Measurements from ENCODE around the gene DGKI.

DGKI gene

DNA sequence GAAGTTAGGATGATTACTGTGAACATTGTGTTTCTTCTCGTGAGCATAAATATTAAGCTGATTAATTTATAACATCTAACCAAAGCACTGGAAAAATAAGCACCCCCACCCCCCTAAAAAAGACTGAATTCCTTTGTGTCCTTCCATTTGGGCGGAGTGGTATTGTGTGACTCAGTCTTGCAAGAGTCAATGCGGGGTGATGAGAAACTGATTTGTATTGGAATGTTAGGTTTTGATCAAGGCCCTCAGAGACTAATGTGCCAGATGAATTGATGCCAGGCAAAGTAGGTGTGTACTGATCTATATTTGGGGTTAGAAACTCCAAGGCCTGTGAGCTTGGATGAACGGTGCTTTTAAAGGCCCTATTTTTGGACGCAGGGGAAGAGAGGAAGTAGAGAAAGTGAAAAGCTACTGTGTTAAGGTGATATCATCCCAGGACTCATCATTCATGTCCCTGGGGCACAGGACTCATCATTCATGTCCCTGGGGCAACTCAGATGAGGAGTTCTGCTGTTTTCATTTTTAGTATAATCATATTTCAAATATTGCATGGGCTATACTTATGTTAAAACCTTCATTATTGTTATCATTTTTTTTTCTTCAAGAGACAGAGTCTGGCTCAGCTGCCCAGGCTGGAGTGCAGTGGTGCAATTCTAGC, 442.0 kb downstream of the DGKI start:
- Histone ChIP-seq H3K4me2 (ENCODE audit: low read depth, low read length, poor library complexity, severe bottlenecking) (no peak overlapping the region), H3K79me2 (ENCODE audit: insufficient read depth, low read length) (no peaks in the 10 kb centered on the region), H4K20me1 (ENCODE audit: low read depth, low read length) (no peaks in the 10 kb centered on the region), H3K9me3 (ENCODE audit: insufficient read depth, low read length) (no peaks in the 10 kb centered on the region), H2AFZ (ENCODE audit: low read depth, low read length, severe bottlenecking) (no peak overlapping the region), H3F3A (ENCODE audit: insufficient read depth) (no peaks in the 10 kb centered on the region), H3K4me3 (ENCODE audit: insufficient read depth, low read length, poor library complexity, severe bottlenecking) (no peak overlapping the region), H3K9ac (ENCODE audit: low read length) (no peak overlapping the region), H3K27ac (ENCODE audit: low read depth, low read length) (no peak overlapping the region), H3K36me3 (ENCODE audit: low read length) (no peaks in the 10 kb centered on the region), H3K27me3 (ENCODE audit: low read length) (no peaks in the 10 kb centered on the region), H3K9me2 (replicated peaks; ENCODE audit: insufficient read depth, low read length) (no peaks in the 10 kb centered on the region)
- TF ChIP-seq EZH2phosphoT487 (conservative IDR thresholded peaks at IDR 0.05; ENCODE audit: low read length) = no peak
- TF ChIP-seq, protein P1, sequence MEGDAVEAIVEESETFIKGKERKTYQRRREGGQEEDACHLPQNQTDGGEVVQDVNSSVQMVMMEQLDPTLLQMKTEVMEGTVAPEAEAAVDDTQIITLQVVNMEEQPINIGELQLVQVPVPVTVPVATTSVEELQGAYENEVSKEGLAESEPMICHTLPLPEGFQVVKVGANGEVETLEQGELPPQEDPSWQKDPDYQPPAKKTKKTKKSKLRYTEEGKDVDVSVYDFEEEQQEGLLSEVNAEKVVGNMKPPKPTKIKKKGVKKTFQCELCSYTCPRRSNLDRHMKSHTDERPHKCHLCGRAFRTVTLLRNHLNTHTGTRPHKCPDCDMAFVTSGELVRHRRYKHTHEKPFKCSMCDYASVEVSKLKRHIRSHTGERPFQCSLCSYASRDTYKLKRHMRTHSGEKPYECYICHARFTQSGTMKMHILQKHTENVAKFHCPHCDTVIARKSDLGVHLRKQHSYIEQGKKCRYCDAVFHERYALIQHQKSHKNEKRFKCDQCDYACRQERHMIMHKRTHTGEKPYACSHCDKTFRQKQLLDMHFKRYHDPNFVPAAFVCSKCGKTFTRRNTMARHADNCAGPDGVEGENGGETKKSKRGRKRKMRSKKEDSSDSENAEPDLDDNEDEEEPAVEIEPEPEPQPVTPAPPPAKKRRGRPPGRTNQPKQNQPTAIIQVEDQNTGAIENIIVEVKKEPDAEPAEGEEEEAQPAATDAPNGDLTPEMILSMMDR (IDR thresholded peaks at IDR 0.05; ENCODE audit: insufficient read depth, low read length, poor library complexity, severe bottlenecking) = no peak

DNA sequence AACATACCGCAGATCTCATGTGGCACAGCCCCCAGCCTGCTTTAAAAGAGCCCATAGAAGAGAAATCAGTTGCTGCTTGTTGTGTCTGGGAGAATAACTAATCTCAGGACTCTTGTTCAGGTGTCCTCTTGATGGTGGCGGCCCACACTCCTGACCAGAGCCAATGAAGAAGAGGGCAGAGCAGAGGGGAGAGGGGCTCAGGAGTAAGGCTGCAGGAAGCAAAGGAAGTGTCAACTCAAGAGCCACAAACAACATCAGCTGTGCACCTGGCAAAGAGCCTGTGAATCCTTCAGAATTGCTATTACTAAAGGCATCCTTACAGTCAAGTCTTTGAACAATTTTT, 443.4 kb downstream of the DGKI start:
- H3K27ac ChIP-seq (ENCODE audit: low read depth, low read length) = no peak overlapping the region
- H3K9me3 ChIP-seq (ENCODE audit: insufficient read depth, low read length) = no peaks in the 10 kb centered on the region
- no peak overlapping the region for H2AFZ ChIP-seq (ENCODE audit: low read depth, low read length, severe bottlenecking)
- H3K9me2 ChIP-seq (replicated peaks; ENCODE audit: insufficient read depth, low read length) = no peaks in the 10 kb centered on the region
- H3K4me3 ChIP-seq (ENCODE audit: insufficient read depth, low read length, poor library complexity, severe bottlenecking) = no peak overlapping the region
- TF ChIP-seq, protein P1 (IDR thresholded peaks at IDR 0.05; ENCODE audit: insufficient read depth, low read length, poor library complexity, severe bottlenecking) = no peak
- TF ChIP-seq EZH2phosphoT487 (conservative IDR thresholded peaks at IDR 0.05; ENCODE audit: low read length) = no peak
- no peaks in the 10 kb centered on the region for H4K20me1 ChIP-seq (ENCODE audit: low read depth, low read length)
- H3K36me3 ChIP-seq (ENCODE audit: low read length) = no peaks in the 10 kb centered on the region
- H3K4me2 ChIP-seq (ENCODE audit: low read depth, low read length, poor library complexity, severe bottlenecking) = no peak overlapping the region
- no peaks in the 10 kb centered on the region for H3K79me2 ChIP-seq (ENCODE audit: insufficient read depth, low read length)
- H3K9ac ChIP-seq (ENCODE audit: low read length) = no peak overlapping the region
- H3K27me3 ChIP-seq (ENCODE audit: low read length) = no peaks in the 10 kb centered on the region
- no peaks in the 10 kb centered on the region for H3F3A ChIP-seq (ENCODE audit: insufficient read depth)

DNA sequence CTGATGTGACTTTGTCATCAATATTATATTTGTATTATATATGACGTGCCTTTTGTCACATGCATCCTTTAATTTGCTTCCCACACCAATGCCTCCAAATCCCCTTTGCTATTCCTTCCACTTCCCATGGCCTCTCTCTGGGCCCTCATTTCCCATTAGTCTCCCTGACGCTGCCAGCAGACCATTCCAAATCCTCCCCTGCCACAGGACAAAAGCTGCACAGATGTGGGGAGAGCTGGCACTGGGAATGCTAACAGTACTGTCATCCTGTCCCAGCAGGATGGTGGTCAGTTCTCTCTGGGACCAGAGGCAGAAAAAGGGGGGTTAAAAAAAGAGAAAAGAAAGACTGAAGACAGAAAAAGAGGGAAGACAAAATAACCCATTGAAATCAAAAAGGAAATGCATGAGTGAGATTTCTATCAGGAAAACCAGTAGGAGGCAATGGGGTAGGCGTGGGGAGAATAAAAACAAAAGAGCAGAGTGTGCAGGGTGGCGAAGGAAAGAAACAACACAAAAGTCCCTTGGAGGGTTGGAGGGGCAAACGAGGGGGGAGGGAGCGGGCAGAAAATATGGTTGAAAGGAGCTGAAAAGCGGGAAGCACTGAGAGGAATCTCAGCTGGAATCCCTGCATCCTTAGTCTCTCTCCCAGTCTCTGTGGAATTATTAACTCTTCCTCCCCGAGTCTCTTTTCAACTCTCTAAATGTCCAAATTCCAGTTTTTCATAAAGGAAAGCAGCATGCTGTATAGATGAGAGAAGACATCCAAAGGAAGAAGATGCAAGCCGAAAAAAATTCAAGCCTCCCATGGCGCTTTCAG, 444.0 kb downstream of the DGKI start:
- Histone ChIP-seq H3K9me2 (replicated peaks; ENCODE audit: insufficient read depth, low read length) (no peaks in the 10 kb centered on the region), H3K4me2 (ENCODE audit: low read depth, low read length, poor library complexity, severe bottlenecking) (no peak overlapping the region), H3K4me3 (ENCODE audit: insufficient read depth, low read length, poor library complexity, severe bottlenecking) (no peak overlapping the region), H4K20me1 (ENCODE audit: low read depth, low read length) (no peaks in the 10 kb centered on the region), H2AFZ (ENCODE audit: low read depth, low read length, severe bottlenecking) (no peak overlapping the region), H3K9ac (ENCODE audit: low read length) (no peak overlapping the region), H3K27me3 (ENCODE audit: low read length) (no peaks in the 10 kb centered on the region), H3K36me3 (ENCODE audit: low read length) (no peaks in the 10 kb centered on the region), H3K79me2 (ENCODE audit: insufficient read depth, low read length) (no peaks in the 10 kb centered on the region), H3F3A (ENCODE audit: insufficient read depth) (no peaks in the 10 kb centered on the region), H3K9me3 (ENCODE audit: insufficient read depth, low read length) (no peaks in the 10 kb centered on the region), H3K27ac (ENCODE audit: low read depth, low read length) (no peak overlapping the region)
- TF ChIP-seq, protein P1 (IDR thresholded peaks at IDR 0.05; ENCODE audit: insufficient read depth, low read length, poor library complexity, severe bottlenecking) = no peak
- no peak for TF ChIP-seq EZH2phosphoT487 (conservative IDR thresholded peaks at IDR 0.05; ENCODE audit: low read length)
